IMR-90 (cell line): ENCODE measurements around the gene GPSM3. TPM values are rescaled to one million over a fixed set of nuclear protein-coding genes. Genes with fewer than 3 reads are reported as not detected.

Experiments used
- ATAC-seq: fragments of 200-7000 bp; cut with Tn5 transposase; 2 replicates; pipeline ENCODE4 v1.9.1; 2020; ENCODE audit warnings: low read depth, mild to moderate bottlenecking, moderate library complexity
- BruUV-seq: library from RNA; stranded (reverse); fragments of 400-500 nt; replicated peaks from 2 replicates; lab custom pipeline; 2021; lab: Mats Ljungman, UMichigan
- CTCF ChIA-PET: fragments of 300-600 bp; formaldehyde crosslinking; extraction: SDS; loops from one replicate; lab custom pipeline; 2021; ENCODE audit warnings: antibody characterized with exemption; lab: Yijun Ruan, JAX
- POLR2A ChIA-PET: fragments of 300-600 bp; sonication (Branson Sonifier 250); formaldehyde crosslinking; loops from one replicate; lab custom pipeline; 2022; ENCODE audit warnings: antibody characterized with exemption; ENCODE audit not compliant: unreplicated experiment; lab: Charles Lee
- DNase-seq: peaks from one replicate; pipeline ENCODE4 v3.0.0; 2013
- H2AFZ ChIP-seq: replicated peaks from 2 replicates; pipeline ENCODE3; 2013; ENCODE audit warnings: low read length, mild to moderate bottlenecking; ENCODE audit not compliant: poor library complexity
- H2AK5ac ChIP-seq: 2 replicates; pipeline ENCODE4 v1.6.1; 2013; ENCODE audit warnings: low read depth, low read length, inconsistent platforms
- H2AK9ac ChIP-seq: replicated peaks from 2 replicates; pipeline ENCODE3; 2013; ENCODE audit warnings: mild to moderate bottlenecking, low read depth, low read length, moderate library complexity; ENCODE audit not compliant: poor library complexity
- H2BK120ac ChIP-seq: 2 replicates; pipeline ENCODE4 v1.6.1; 2013; ENCODE audit warnings: low read depth, low read length, inconsistent platforms
- H2BK15ac ChIP-seq: 3 replicates; pipeline ENCODE4 v1.6.1; 2013; ENCODE audit warnings: low read depth, low read length, inconsistent platforms
- H2BK20ac ChIP-seq: 2 replicates; pipeline ENCODE4 v1.6.1; 2013; ENCODE audit warnings: low read depth, mild to moderate bottlenecking, inconsistent platforms, low read length, moderate library complexity
- H2BK5ac ChIP-seq: 2 replicates; pipeline ENCODE4 v1.6.1; 2013; ENCODE audit warnings: mild to moderate bottlenecking, low read depth, low read length, inconsistent platforms; ENCODE audit not compliant: poor library complexity, severe bottlenecking
- H3K14ac ChIP-seq: replicated peaks from 2 replicates; pipeline ENCODE4 v1.6.1; 2013; ENCODE audit warnings: low read depth, low read length, inconsistent platforms
- H3K18ac ChIP-seq: 2 replicates; pipeline ENCODE4 v1.6.1; 2013; ENCODE audit warnings: low read depth, low read length, control low read depth
- H3K23ac ChIP-seq: 2 replicates; pipeline ENCODE4 v1.6.1; 2013; ENCODE audit warnings: low read depth, low read length, inconsistent platforms
- H3K27ac ChIP-seq: 2 replicates; pipeline ENCODE4 v1.5.1; 2013; ENCODE audit warnings: mild to moderate bottlenecking, control low read depth, low read length; ENCODE audit not compliant: insufficient read depth
- H3K27me3 ChIP-seq: 2 replicates; pipeline ENCODE4 v1.6.1; 2013; ENCODE audit warnings: low read length; ENCODE audit not compliant: control insufficient read depth, insufficient read depth
- H3K36me3 ChIP-seq: 2 replicates; pipeline ENCODE4 v1.6.1; 2013; ENCODE audit warnings: low read length, mixed read lengths; ENCODE audit not compliant: control insufficient read depth, insufficient read depth
- H3K4ac ChIP-seq: 2 replicates; pipeline ENCODE4 v1.6.1; 2013; ENCODE audit warnings: low read depth, low read length, inconsistent platforms
- H3K4me1 ChIP-seq: 2 replicates; pipeline ENCODE4 v1.6.1; 2013; ENCODE audit warnings: low read length, mixed read lengths; ENCODE audit not compliant: control insufficient read depth, insufficient read depth
- H3K4me2 ChIP-seq: 2 replicates; pipeline ENCODE4 v1.6.1; 2013; ENCODE audit warnings: low read depth, mild to moderate bottlenecking, control low read depth, low read length, moderate library complexity
- H3K4me3 ChIP-seq: 2 replicates; pipeline ENCODE4 v1.5.1; 2013; ENCODE audit warnings: low read depth, mild to moderate bottlenecking, control low read depth, low read length, moderate library complexity; ENCODE audit not compliant: insufficient read depth
- H3K56ac ChIP-seq: 2 replicates; pipeline ENCODE4 v1.6.1; 2013; ENCODE audit warnings: low read length, inconsistent platforms; ENCODE audit not compliant: insufficient read depth; ENCODE audit errors: extremely low read depth
- H3K79me1 ChIP-seq, 2 experiments: 2 replicates each; pipeline ENCODE4 v1.6.1; 2013; ENCODE audit warnings: low read length in 2 of 2, inconsistent platforms in 1 of 2, low read depth in 1 of 2
- H3K9ac ChIP-seq: 2 replicates; pipeline ENCODE4 v1.6.1; 2013; ENCODE audit warnings: low read depth, low read length, control low read depth
- H3K9me1 ChIP-seq: 2 replicates; pipeline ENCODE4 v1.6.1; 2013; ENCODE audit warnings: low read length, inconsistent platforms; ENCODE audit not compliant: insufficient read depth
- H3K9me3 ChIP-seq: 2 replicates; pipeline ENCODE4 v1.6.1; 2013; ENCODE audit warnings: low read length; ENCODE audit not compliant: control insufficient read depth, insufficient read depth
- H4K20me1 ChIP-seq: 2 replicates; pipeline ENCODE4 v1.6.1; 2013; ENCODE audit warnings: low read length, inconsistent platforms; ENCODE audit not compliant: insufficient read depth
- H4K5ac ChIP-seq: 2 replicates; pipeline ENCODE4 v1.6.1; 2013; ENCODE audit warnings: mild to moderate bottlenecking, low read depth, low read length, control low read depth
- H4K8ac ChIP-seq, 2 experiments: 2 replicates each; pipeline ENCODE4 v1.6.1; 2013; ENCODE audit warnings: low read depth in 2 of 2, low read length in 2 of 2, control low read depth in 1 of 2, inconsistent platforms in 1 of 2
- H4K91ac ChIP-seq: 2 replicates; pipeline ENCODE4 v1.6.1; 2013; ENCODE audit warnings: low read depth, low read length, inconsistent platforms; ENCODE audit not compliant: insufficient read depth
- CHD1 ChIP-seq: IDR thresholded peaks from 2 replicates; pipeline ENCODE4 v1.6.1; 2012; ENCODE audit warnings: low read depth, low read length, improper control_type of control experiment
- CTCF ChIP-seq: conservative IDR thresholded peaks from 2 replicates; pipeline ENCODE4 v1.5.1; 2012; ENCODE audit warnings: mild to moderate bottlenecking, low read depth, low read length, improper control_type of control experiment
- MAZ ChIP-seq: IDR thresholded peaks from 2 replicates; pipeline ENCODE4 v1.6.1; 2012; ENCODE audit warnings: low read depth, mild to moderate bottlenecking, low read length, improper control_type of control experiment, moderate library complexity, borderline replicate concordance
- SMC3 ChIP-seq: fragments of 150-350 bp; IDR thresholded peaks from 2 replicates; pipeline ENCODE4 v1.6.1; 2016; ENCODE audit warnings: low read depth, mild to moderate bottlenecking, antibody characterized with exemption, low read length, moderate library complexity
- WGBS, 2 experiments: methylation state at CpG; one replicate each; pipeline versions ENCODE4 v1.1.5 to v1.1.7; 2013; ENCODE audit warnings: missing lambda C conversion rate in 2 of 2; ENCODE audit not compliant: insufficient read length in 1 of 2; ENCODE audit errors: extremely low coverage in 2 of 2; 5-methylcytosine and 5-hydroxymethylcytosine counted together
- dilution Hi-C: fragments of 300-500 bp; cut with HindIII; formaldehyde crosslinking; loops from one replicate; pipeline ENCODE4 v1.14.3; 2018; ENCODE audit warnings: low sequenced_read_pairs; ENCODE audit not compliant: unreplicated experiment
- in situ Hi-C: fragments of 300-500 bp; cut with MboI; formaldehyde crosslinking; loops from 3 replicates; pipeline ENCODE4 v1.14.3; 2019; ENCODE audit warnings: low sequenced_read_pairs, inconsistent platforms, mixed read lengths
- intact Hi-C: fragments of 100-400 bp; cut with micrococcal nuclease; formaldehyde crosslinking; loops from 2 replicates; pipeline ENCODE4 v1.10.0; 2022
- polyA plus RNA-seq, 3 experiments: library from polyadenylated mRNA; depleted of rRNA; stranded (reverse); fragments of >200 nt; gene quantifications; 2 replicates each; pipeline ENCODE4 v1.2.3, GENCODE V29; 2012; ENCODE audit warnings: low replicate concordance in 1 of 3
- total RNA-seq: library from RNA; depleted of rRNA; stranded (reverse); fragments of >200 nt; gene quantifications from 2 replicates; pipeline ENCODE4 v1.2.3, GENCODE V29; 2012
- TF ChIP-seq, protein P1 (sequence below): fragments of 150-350 bp; IDR thresholded peaks from 2 replicates; pipeline ENCODE4 v1.6.1; 2016; ENCODE audit warnings: low read depth, mild to moderate bottlenecking, low read length, moderate library complexity, borderline replicate concordance

Gene GPSM3
- total and polyA plus RNA-seq, 2 of the 4 experiments (the other 2 are of a cell fraction): 3.0 to 9.8 TPM

- Histone ChIP-seq H4K5ac (peak within 1 kb of the TSS; percentile 77), H3K27me3 (no peaks in the 10 kb centered on the region), H3K9me3 (no peaks in the 10 kb centered on the region), H2BK15ac (peak within 1 kb of the TSS; percentile 35; the same call in 2 of the 3 replicates), H2AK9ac (peak within 1 kb of the TSS; percentile 99), H3K4me3 (peak within 1 kb of the TSS; percentile 76), H2AK5ac (peak within 1 kb of the TSS; percentile 97), H3K27ac (peak within 1 kb of the TSS; percentile 96), H2BK120ac (peak within 1 kb of the TSS; percentile 65), H3K18ac (peak within 1 kb of the TSS; percentile 70), H2AFZ (peak within 1 kb of the TSS; percentile 93), H2BK20ac (peak within 1 kb of the TSS; percentile 9; the same call in 1 of the 2 replicates), H3K79me1 (peaks cover 35 to 65% of the 10 kb centered on the region in 2 experiments), H3K23ac (peak within 1 kb of the TSS; percentile 92), H3K4me2 (peak within 1 kb of the TSS; percentile 98), H3K56ac (peak within 1 kb of the TSS; percentile 91), H4K20me1 (peaks cover 3% of the 10 kb centered on the region; the same call in 1 of the 2 replicates), H3K4ac (peak within 1 kb of the TSS; percentile 96), H4K91ac (peak within 1 kb of the TSS; percentile 82), H3K9me1 (peaks cover 30% of the 10 kb centered on the region), H3K4me1 (peaks cover 5% of the 10 kb centered on the region), H2BK5ac (peak within 1 kb of the TSS; percentile 90), H3K36me3 (peaks cover 8% of the 10 kb centered on the region), H3K9ac (peak within 1 kb of the TSS; percentile 95), H3K14ac (peak within 1 kb of the TSS; percentile 87), H4K8ac (peak within 1 kb of the TSS; percentile 55 to 89)
- WGBS, 2 experiments: 1% methylated on average over 10 of the region's 27 CpGs; no CpG with 5 or more reads in 1 of the 2 experiments
- TF ChIP-seq MAZ (peak; percentile 97), CHD1 (no peak), SMC3 (no peak), CTCF (0 out of 2 replicates have a peak, but pooled peaks have one; percentile 4)
- TF ChIP-seq, protein P1, sequence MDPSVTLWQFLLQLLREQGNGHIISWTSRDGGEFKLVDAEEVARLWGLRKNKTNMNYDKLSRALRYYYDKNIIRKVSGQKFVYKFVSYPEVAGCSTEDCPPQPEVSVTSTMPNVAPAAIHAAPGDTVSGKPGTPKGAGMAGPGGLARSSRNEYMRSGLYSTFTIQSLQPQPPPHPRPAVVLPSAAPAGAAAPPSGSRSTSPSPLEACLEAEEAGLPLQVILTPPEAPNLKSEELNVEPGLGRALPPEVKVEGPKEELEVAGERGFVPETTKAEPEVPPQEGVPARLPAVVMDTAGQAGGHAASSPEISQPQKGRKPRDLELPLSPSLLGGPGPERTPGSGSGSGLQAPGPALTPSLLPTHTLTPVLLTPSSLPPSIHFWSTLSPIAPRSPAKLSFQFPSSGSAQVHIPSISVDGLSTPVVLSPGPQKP: no peak
- peak; percentile 96 for DNase-seq
- dilution Hi-C loops: no loop called here
- ChIA-PET CTCF (no interaction called here), POLR2A (interaction anchor here (0.6 kb wide), 1 partner anchor 495 kb away, joined by 3 read pairs; no protein-coding TSS in a partner anchor)
- in situ Hi-C loops: loop anchor here (10.0 to 25.0 kb wide), 2 partner anchors 201 to 786 kb away; partner anchors contain the start of genes BRD2, DXO and HLA-DMA
- no TSS peak for BruUV-seq
- ATAC-seq: peak; percentile 62
- intact Hi-C loops: loop anchor here (1.0 to 5.0 kb wide), 3 partner anchors 23 to 59 kb away; no protein-coding TSS in a partner anchor
These were observed 16.6 kb downstream of the GPSM3 start, which contains the start of gene AGPAT1 for GRCh38 chr6:32175711-32176475. Gene AGPAT1, minus strand, starts transcription at chr6:32176084. Its CDS starts 4,588 bp downstream, at chr6:32171496.
